Measurements from ENCODE around the gene PKD1L1. TPM values are rescaled to one million over a fixed set of nuclear protein-coding genes. Genes with fewer than 3 reads are reported as not detected.

Gene PKD1L1
- total RNA-seq, 2 donors from 2014 or later: 0.13 to 0.20 TPM

DNA sequence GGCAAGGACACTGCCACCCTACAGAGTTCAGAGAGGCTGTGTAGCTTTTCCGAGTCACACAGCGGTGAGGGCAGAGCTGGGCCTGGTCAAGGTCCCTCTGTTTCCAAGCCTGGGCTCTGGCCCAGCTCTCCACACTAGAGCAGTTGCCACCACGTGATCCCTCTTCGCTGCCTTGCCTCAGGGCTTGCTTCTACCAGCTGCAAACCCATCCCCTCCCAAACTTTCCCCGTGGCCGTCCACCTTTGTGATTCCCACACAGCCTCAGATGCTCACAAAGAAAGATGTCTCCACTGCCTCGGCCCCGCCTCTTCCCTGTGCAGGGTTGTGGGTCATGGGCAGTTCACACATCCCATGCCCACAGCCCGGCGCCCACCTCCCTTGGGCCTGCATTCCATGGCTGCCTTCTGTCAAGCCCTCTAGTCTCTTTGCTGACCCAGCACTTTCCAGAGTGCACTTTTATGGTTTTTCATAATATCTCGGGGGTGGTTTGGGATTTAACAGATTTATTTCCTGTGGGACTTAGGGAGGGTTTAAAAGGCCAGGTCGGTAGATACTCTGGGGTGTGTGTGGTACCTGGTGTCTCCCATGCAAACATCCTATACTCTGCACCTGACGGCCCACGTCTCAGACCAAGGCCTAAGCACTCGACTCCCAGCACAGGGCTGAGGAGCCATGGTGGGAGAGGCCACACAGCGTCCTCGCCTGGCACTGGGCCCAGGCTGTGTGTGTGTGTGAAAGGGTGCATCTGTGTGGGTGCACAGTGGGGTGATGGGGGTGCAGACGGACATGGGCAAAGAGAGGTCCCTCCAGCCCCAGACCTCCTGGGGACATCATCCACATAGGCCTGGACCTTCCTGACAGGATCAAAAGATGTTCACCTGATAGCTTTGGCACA is 59.6 kb downstream of the PKD1L1 start:
- Histone ChIP-seq H3K27me3 (ENCODE audit: control insufficient read depth, insufficient read depth, low read length, poor library complexity, severe bottlenecking) (no peaks in the 10 kb centered on the region), H3K4me3 (ENCODE audit: low read length) (no peak overlapping the region), H3K4me1 (ENCODE audit: control insufficient read depth, insufficient read depth, low read length) (no peaks in the 10 kb centered on the region), H3K36me3 (ENCODE audit: control insufficient read depth, insufficient read depth, low read length) (no peaks in the 10 kb centered on the region), H3K27ac (ENCODE audit: low read depth, low read length) (no peak overlapping the region), H3K9ac (ENCODE audit: extremely low read depth, low read length, poor library complexity, severe bottlenecking) (no peak overlapping the region), H3K9me3 (ENCODE audit: control insufficient read depth, low read length) (no peaks in the 10 kb centered on the region)
- H3K4me1 Mint-ChIP-seq: no peaks in the 10 kb centered on the region
- H3K9me3 Mint-ChIP-seq: no peaks in the 10 kb centered on the region
- TF ChIP-seq, protein P1, sequence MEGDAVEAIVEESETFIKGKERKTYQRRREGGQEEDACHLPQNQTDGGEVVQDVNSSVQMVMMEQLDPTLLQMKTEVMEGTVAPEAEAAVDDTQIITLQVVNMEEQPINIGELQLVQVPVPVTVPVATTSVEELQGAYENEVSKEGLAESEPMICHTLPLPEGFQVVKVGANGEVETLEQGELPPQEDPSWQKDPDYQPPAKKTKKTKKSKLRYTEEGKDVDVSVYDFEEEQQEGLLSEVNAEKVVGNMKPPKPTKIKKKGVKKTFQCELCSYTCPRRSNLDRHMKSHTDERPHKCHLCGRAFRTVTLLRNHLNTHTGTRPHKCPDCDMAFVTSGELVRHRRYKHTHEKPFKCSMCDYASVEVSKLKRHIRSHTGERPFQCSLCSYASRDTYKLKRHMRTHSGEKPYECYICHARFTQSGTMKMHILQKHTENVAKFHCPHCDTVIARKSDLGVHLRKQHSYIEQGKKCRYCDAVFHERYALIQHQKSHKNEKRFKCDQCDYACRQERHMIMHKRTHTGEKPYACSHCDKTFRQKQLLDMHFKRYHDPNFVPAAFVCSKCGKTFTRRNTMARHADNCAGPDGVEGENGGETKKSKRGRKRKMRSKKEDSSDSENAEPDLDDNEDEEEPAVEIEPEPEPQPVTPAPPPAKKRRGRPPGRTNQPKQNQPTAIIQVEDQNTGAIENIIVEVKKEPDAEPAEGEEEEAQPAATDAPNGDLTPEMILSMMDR (conservative IDR thresholded peaks at IDR 0.05): no peak
- no peak overlapping the region for H3K27ac Mint-ChIP-seq
- WGBS, 2 experiments (ENCODE audit: insufficient coverage in 1 of 2, insufficient read length in 1 of 2): 93 to 98% methylated on average over 8 to 18 of the region's 18 CpGs
- DNase-seq: no peak
- H3K36me3 Mint-ChIP-seq (ENCODE audit: low read depth): no peaks in the 10 kb centered on the region
- no peak overlapping the region for H3K4me3 Mint-ChIP-seq
- H3K27me3 Mint-ChIP-seq (ENCODE audit: insufficient read depth): peaks cover 7% of the 10 kb centered on the region

DNA sequence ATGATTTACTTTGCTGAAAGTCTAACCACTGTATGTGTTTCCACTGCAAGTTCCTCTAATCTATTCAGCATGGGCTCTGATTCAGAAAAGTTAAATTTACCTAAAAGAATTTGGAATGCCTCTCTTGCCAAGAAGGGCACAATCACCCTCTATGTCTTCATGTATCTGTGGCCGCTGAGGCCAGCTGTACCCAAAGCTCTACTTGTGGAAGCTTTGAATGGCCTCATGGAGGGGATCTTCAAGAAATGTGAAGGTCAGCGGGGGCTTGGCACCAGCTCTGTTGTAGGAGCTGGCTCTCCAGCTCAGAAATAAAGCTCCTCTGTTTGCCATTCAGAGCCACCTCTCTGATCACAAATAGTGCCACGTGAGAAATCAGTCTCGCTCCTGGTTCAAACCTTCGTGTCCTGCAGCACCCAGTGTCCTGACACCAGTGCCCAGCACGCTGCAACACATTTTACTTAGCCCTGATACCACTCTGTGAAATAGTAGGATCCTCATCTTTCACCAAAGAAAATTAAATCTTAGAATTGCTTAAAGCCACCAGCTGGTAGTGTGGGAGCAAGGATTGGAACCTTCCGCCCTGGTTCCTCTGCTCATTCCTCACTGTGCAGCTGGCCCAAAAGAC is 61.1 kb downstream of the PKD1L1 start:
- Histone ChIP-seq H3K4me3 (ENCODE audit: low read length) (no peak overlapping the region), H3K9ac (ENCODE audit: extremely low read depth, low read length, poor library complexity, severe bottlenecking) (no peak overlapping the region), H3K36me3 (ENCODE audit: control insufficient read depth, insufficient read depth, low read length) (no peaks in the 10 kb centered on the region), H3K4me1 (ENCODE audit: control insufficient read depth, insufficient read depth, low read length) (no peaks in the 10 kb centered on the region), H3K9me3 (ENCODE audit: control insufficient read depth, low read length) (no peaks in the 10 kb centered on the region), H3K27me3 (ENCODE audit: control insufficient read depth, insufficient read depth, low read length, poor library complexity, severe bottlenecking) (no peaks in the 10 kb centered on the region), H3K27ac (ENCODE audit: low read depth, low read length) (no peak overlapping the region)
- DNase-seq: no peak
- no peaks in the 10 kb centered on the region for H3K36me3 Mint-ChIP-seq (ENCODE audit: low read depth)
- TF ChIP-seq, protein P1 (conservative IDR thresholded peaks at IDR 0.05): no peak
- H3K4me3 Mint-ChIP-seq: no peak overlapping the region
- WGBS, 2 experiments (ENCODE audit: insufficient coverage in 1 of 2, insufficient read length in 1 of 2): 93 to 95% methylated on average over 7 of the region's 7 CpGs
- no peaks in the 10 kb centered on the region for H3K4me1 Mint-ChIP-seq
- H3K27me3 Mint-ChIP-seq (ENCODE audit: insufficient read depth): peaks cover 4% of the 10 kb centered on the region
- no peaks in the 10 kb centered on the region for H3K9me3 Mint-ChIP-seq
- no peak overlapping the region for H3K27ac Mint-ChIP-seq

DNA sequence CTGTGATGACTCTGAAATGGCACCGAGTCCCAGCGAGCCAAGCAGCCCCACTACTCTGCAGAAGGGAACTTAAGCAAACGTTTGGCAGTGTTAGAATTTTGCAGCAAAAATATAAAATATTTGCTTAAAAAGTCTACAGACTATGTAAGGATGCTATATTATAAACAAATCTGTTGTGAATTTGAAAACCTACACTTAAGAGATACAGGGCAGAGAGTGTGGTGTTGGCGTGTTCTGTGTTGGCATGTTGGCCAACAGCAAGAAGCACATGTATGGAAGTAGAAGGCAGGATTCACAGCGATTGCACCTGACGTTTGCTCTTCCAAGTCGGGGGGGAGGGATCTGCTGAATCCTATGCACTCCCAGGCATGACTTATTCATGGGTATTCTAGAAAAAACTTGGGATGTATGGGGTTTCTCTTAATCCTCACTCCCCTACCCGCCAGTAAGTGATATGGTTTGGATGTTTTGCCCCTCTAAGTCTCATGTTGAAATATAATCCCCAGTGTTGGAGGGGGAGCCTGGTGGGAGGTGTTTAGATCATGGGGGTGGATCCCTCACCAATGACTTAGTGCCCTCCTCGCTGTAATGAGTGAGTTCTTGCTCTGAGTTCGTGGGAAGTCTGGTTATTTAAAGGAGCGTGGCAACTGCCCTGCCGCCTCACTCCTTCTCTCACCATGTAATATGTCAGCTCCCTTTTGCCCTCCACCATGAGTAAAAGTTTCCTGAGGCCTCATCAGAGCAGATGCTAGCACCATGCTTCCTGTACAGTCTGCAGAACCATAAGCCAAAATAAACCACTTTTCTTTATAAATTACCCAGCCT is 62.1 kb downstream of the PKD1L1 start:
- no peak overlapping the region for H3K27ac Mint-ChIP-seq
- no peaks in the 10 kb centered on the region for H3K4me1 Mint-ChIP-seq
- H3K27me3 Mint-ChIP-seq (ENCODE audit: insufficient read depth): peaks cover 4% of the 10 kb centered on the region
- Histone ChIP-seq H3K4me1 (ENCODE audit: control insufficient read depth, insufficient read depth, low read length) (no peaks in the 10 kb centered on the region), H3K4me3 (ENCODE audit: low read length) (no peak overlapping the region), H3K27me3 (ENCODE audit: control insufficient read depth, insufficient read depth, low read length, poor library complexity, severe bottlenecking) (no peaks in the 10 kb centered on the region), H3K36me3 (ENCODE audit: control insufficient read depth, insufficient read depth, low read length) (no peaks in the 10 kb centered on the region), H3K27ac (ENCODE audit: low read depth, low read length) (no peak overlapping the region), H3K9ac (ENCODE audit: extremely low read depth, low read length, poor library complexity, severe bottlenecking) (no peak overlapping the region), H3K9me3 (ENCODE audit: control insufficient read depth, low read length) (no peaks in the 10 kb centered on the region)
- H3K4me3 Mint-ChIP-seq: no peak overlapping the region
- TF ChIP-seq, protein P1 (conservative IDR thresholded peaks at IDR 0.05): no peak
- H3K9me3 Mint-ChIP-seq: no peaks in the 10 kb centered on the region
- no peak for DNase-seq
- WGBS, 2 experiments (ENCODE audit: insufficient coverage in 1 of 2, insufficient read length in 1 of 2): 92 to 95% methylated on average over 6 to 12 of the region's 12 CpGs
- H3K36me3 Mint-ChIP-seq (ENCODE audit: low read depth): no peaks in the 10 kb centered on the region
